Epithelial cell of proximal tubule (primary cell): Measurements from ENCODE around the gene TEAD2. TPM values are rescaled to one million over a fixed set of nuclear protein-coding genes. Genes with fewer than 3 reads are reported as not detected.

Experiments used
- DNase-seq: peaks from one replicate; pipeline ENCODE4 v3.0.0-alpha.2; 2011; ENCODE audit warnings: low read depth
- H3K4me3 ChIP-seq: 2 replicates; pipeline ENCODE4 v1.5.1; 2011; ENCODE audit warnings: low read depth, mild to moderate bottlenecking, low read length
- CTCF ChIP-seq: conservative IDR thresholded peaks from 2 replicates; pipeline ENCODE4 v1.5.1; 2012; ENCODE audit warnings: low read depth, mild to moderate bottlenecking, low read length
- total RNA-seq: library from RNA; depleted of rRNA; stranded (reverse); fragments of >200 nt; gene quantifications from 2 replicates; pipeline ENCODE4 v1.2.3, GENCODE V29; 2015

The TEAD2 gene
- total RNA-seq, 1 donor from 2014 or later, result 89.5 TPM

- H3K4me3 ChIP-seq, result no peak overlapping the region
- TF ChIP-seq CTCF, result no peak
- DNase-seq, result no peak
Observed at GRCh38 chr19:49393881-49394280, 31.7 kb upstream of the TEAD2 start.

- no peak overlapping the region for H3K4me3 ChIP-seq
- no peak for DNase-seq
- peak; percentile 92 for TF ChIP-seq CTCF
Observed at GRCh38 chr19:49391581-49392399, 29.6 kb upstream of the TEAD2 start.

- TF ChIP-seq CTCF, result no peak
- DNase-seq, result no peak
- no peak overlapping the region for H3K4me3 ChIP-seq
Observed at GRCh38 chr19:49390929-49391359, 28.7 kb upstream of the TEAD2 start.

GRCh38 chr19:49390131-49390928 lies 28.1 kb upstream of the TEAD2 start:
- no peak overlapping the region for H3K4me3 ChIP-seq
- no peak for TF ChIP-seq CTCF
- DNase-seq, result no peak

GRCh38 chr19:49389406-49389805 lies 27.2 kb upstream of the TEAD2 start:
- no peak overlapping the region for H3K4me3 ChIP-seq
- no peak for TF ChIP-seq CTCF
- no peak for DNase-seq

GRCh38 chr19:49387936-49388372 lies 25.7 kb upstream of the TEAD2 start, which contains the start of gene KASH5:
Gene KASH5, plus strand, starts transcription at chr19:49388249. Its CDS starts 2,635 bp downstream, at chr19:49390884.
- no peak within 1 kb of the TSS for H3K4me3 ChIP-seq
- no peak for TF ChIP-seq CTCF
- no peak for DNase-seq
